ENCODE data around the gene FOXP1. TPM values are rescaled to one million over a fixed set of nuclear protein-coding genes. Genes with fewer than 3 reads are reported as not detected.

FOXP1 gene
- total and polyA plus RNA-seq, 2 of the 13 experiments (the other 11 are each of a cell fraction or from before 2014, with no cell fraction given): 40.4 to 59.0 TPM

DNA sequence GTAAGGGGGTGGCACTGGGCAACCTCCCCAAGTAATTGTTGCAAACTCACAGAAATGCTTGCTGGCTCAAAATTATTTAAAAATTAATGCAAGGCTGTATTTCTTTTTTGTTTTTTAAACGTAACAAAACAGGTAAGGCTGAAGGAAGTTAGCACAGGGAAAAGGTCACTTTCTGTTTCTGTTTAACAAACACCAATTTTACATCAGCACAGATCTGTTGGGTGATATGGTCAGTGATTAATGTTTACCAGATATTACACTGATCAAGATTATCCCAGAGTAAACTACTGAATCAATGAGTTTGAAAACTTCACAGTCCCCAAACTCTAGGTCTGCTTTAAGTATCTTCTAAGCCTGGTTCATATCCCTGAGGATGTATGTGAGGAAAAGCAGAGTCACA lies 558.0 kb downstream of the FOXP1 start:
- intact Hi-C loops (cut with micrococcal nuclease; ENCODE audit: unreplicated experiment) (no loop called here), in situ Hi-C loops (cut with HindIII; ENCODE audit: extremely low pct_ligation_motif_present, low pct_unique_long_range_greater_than_20kb) (no loop called here)
- Histone ChIP-seq H3K27ac (ENCODE audit: extremely low read length, insufficient read depth, low read length) (no peak overlapping the region), H3K36me3 (replicated peaks in 1 of 2; ENCODE audit: control insufficient read depth in 1 of 2, insufficient read depth in 2 of 2, low read length in 2 of 2) (peaks cover 3 to 5% of the 10 kb centered on the region in 2 experiments; a peak in 4 of 5 replicates), H2AFZ (ENCODE audit: low read length) (no peak overlapping the region), H3K4me2 (ENCODE audit: low read depth, low read length) (peak overlapping the region; percentile 23), H4K20me1 (ENCODE audit: insufficient read depth, low read length) (peaks cover 11% of the 10 kb centered on the region; the same call in 1 of the 2 replicates), H3K27me3 (ENCODE audit: control insufficient read depth in 1 of 2, insufficient read depth in 2 of 2, low read length in 2 of 2) (no peaks in the 10 kb centered on the region), H3K4me1 (ENCODE audit: insufficient read depth, low read length) (peaks cover 59% of the 10 kb centered on the region), H3K9ac (ENCODE audit: insufficient read depth, low read depth, low read length) (no peak overlapping the region), H3K9me3 (ENCODE audit: low read length) (no peaks in the 10 kb centered on the region), H3K4me3 (replicated peaks in 1 of 3; ENCODE audit: insufficient read depth in 1 of 3, low read depth in 2 of 3, low read length in 3 of 3) (no peak overlapping the region), H3K79me2 (ENCODE audit: insufficient read depth, low read length) (peaks cover 39% of the 10 kb centered on the region)
- FAIRE-seq: no peak
- peak; percentile 34; the same call in 2 of the 3 replicates for ATAC-seq
- CTCF ChIA-PET (ENCODE audit: low intra/inter-chr PET ratio, low total read pairs): no interaction called here
- WGBS (ENCODE audit: low lambda C conversion rate): 19% methylated on average over 1 of the region's 1 CpG
- POLR2A ChIA-PET: no interaction called here
- no peak for DNase-seq (ENCODE audit: low spot score)
- BruUV-seq (replicated peaks): no TSS peak
- no peak for TF ChIP-seq FOXJ3 (CRISPR knock-in tag; IDR thresholded peaks at IDR 0.05; ENCODE audit: borderline replicate concordance)
- TF ChIP-seq BORCS8-MEF2B (CRISPR knock-in tag; IDR thresholded peaks at IDR 0.05): no peak
- TF ChIP-seq, protein P1, sequence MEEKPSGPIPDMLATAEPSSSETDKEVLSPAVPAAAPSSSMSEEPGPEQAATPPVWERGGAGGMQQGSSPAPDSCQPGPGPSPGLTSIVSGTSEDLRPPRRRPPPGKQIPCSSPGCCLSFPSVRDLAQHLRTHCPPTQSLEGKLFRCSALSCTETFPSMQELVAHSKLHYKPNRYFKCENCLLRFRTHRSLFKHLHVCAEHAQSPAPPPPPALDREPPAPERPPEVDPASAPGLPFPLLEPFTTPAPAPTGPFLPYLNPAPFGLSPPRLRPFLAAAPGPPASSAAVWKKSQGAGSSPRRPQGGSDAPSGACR (CRISPR knock-in tag; IDR thresholded peaks at IDR 0.05): no peak
- TF ChIP-seq, protein P2, sequence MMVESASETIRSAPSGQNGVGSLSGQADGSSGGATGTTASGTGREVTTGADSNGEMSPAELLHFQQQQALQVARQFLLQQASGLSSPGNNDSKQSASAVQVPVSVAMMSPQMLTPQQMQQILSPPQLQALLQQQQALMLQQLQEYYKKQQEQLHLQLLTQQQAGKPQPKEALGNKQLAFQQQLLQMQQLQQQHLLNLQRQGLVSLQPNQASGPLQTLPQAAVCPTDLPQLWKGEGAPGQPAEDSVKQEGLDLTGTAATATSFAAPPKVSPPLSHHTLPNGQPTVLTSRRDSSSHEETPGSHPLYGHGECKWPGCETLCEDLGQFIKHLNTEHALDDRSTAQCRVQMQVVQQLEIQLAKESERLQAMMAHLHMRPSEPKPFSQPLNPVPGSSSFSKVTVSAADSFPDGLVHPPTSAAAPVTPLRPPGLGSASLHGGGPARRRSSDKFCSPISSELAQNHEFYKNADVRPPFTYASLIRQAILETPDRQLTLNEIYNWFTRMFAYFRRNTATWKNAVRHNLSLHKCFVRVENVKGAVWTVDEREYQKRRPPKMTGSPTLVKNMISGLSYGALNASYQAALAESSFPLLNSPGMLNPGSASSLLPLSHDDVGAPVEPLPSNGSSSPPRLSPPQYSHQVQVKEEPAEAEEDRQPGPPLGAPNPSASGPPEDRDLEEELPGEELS (CRISPR knock-in tag; IDR thresholded peaks at IDR 0.05): 0 out of 2 replicates have a peak, but pooled peaks have one; percentile 36
- TF ChIP-seq SOX6 (IDR thresholded peaks at IDR 0.05): no peak
- TF ChIP-seq SOX6 (CRISPR knock-in tag; IDR thresholded peaks at IDR 0.05): 0 out of 2 replicates have a peak, but pooled peaks have one; percentile 7
- no peak for TF ChIP-seq ZNF501 (CRISPR knock-in tag; IDR thresholded peaks at IDR 0.05)
- no peak for TF ChIP-seq NR2C2 (CRISPR knock-in tag; IDR thresholded peaks at IDR 0.05; ENCODE audit: borderline replicate concordance)
- TF ChIP-seq, protein P3, sequence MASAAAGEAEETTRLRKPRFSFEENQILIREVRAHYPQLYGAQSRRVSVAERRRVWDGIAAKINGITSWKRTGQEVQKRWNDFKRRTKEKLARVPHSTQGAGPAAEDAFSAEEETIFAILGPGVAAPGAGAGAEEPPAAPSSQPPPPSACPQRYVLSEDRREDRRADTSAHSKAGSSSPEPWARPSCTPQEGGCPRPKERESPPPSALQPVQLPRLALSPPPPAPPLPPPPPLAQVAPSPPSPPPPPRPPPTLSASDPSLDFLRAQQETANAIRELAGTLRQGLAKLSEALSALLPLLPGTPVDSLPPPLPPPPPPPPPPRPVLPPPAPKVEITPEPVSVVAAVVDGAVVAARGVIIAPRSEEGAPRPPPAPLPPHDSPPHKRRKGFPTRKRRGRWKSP (CRISPR knock-in tag; IDR thresholded peaks at IDR 0.05): no peak
- TF ChIP-seq ZNF562 (CRISPR knock-in tag; IDR thresholded peaks at IDR 0.05; ENCODE audit: borderline replicate concordance): no peak
- TF ChIP-seq, protein P4, sequence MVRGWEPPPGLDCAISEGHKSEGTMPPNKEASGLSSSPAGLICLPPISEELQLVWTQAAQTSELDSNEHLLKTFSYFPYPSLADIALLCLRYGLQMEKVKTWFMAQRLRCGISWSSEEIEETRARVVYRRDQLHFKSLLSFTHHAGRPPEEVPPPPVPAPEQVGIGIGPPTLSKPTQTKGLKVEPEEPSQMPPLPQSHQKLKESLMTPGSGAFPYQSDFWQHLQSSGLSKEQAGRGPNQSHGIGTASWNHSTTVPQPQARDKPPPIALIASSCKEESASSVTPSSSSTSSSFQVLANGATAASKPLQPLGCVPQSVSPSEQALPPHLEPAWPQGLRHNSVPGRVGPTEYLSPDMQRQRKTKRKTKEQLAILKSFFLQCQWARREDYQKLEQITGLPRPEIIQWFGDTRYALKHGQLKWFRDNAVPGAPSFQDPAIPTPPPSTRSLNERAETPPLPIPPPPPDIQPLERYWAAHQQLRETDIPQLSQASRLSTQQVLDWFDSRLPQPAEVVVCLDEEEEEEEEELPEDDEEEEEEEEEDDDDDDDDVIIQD (CRISPR knock-in tag; IDR thresholded peaks at IDR 0.05; ENCODE audit: low read depth): no peak
- TF ChIP-seq, protein P5, sequence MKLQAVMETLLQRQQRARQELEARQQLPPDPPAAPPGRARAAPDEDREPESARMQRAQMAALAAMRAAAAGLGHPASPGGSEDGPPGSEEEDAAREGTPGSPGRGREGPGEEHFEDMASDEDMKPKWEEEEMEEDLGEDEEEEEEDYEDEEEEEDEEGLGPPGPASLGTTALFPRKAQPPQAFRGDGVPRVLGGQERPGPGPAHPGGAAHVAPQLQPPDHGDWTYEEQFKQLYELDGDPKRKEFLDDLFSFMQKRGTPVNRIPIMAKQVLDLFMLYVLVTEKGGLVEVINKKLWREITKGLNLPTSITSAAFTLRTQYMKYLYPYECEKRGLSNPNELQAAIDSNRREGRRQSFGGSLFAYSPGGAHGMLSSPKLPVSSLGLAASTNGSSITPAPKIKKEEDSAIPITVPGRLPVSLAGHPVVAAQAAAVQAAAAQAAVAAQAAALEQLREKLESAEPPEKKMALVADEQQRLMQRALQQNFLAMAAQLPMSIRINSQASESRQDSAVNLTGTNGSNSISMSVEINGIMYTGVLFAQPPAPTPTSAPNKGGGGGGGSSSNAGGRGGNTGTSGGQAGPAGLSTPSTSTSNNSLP (IDR thresholded peaks at IDR 0.05; ENCODE audit: low read depth, low read length): 0 out of 2 replicates have a peak, but pooled peaks have one; percentile 24
- no peak for TF ChIP-seq DNMT1 (CRISPR knock-in tag; IDR thresholded peaks at IDR 0.05)
- TF ChIP-seq SPEN (CRISPR knock-in tag; IDR thresholded peaks at IDR 0.05; ENCODE audit: low read depth): no peak
- no peak for TF ChIP-seq SUZ12 (IDR thresholded peaks at IDR 0.05; ENCODE audit: low read depth, low read length)
- TF ChIP-seq ISL2 (CRISPR knock-in tag; IDR thresholded peaks at IDR 0.05): peak; percentile 31; the same call in 1 of the 2 replicates
- TF ChIP-seq, protein P6, sequence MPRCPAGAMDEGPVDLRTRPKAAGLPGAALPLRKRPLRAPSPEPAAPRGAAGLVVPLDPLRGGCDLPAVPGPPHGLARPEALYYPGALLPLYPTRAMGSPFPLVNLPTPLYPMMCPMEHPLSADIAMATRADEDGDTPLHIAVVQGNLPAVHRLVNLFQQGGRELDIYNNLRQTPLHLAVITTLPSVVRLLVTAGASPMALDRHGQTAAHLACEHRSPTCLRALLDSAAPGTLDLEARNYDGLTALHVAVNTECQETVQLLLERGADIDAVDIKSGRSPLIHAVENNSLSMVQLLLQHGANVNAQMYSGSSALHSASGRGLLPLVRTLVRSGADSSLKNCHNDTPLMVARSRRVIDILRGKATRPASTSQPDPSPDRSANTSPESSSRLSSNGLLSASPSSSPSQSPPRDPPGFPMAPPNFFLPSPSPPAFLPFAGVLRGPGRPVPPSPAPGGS (CRISPR knock-in tag; IDR thresholded peaks at IDR 0.05): no peak
